Activated CD4-positive, alpha-beta T cell treated with anti-CD3 and anti-CD28 coated beads, Interleukin-2, amount 50 U/mL, for 16 hours (primary cell): ENCODE results near the gene LINS1.

Experiments
- DNase-seq: peaks from one replicate; pipeline ENCODE4 v3.0.0-alpha.2; 2020

The LINS1 gene

GRCh38 chr15:100544946-100545345, 57.0 kb downstream of the LINS1 start:
- DNase-seq: no peak

- DNase-seq: no peak
Observed at GRCh38 chr15:100544338-100544841, 57.6 kb downstream of the LINS1 start.

GRCh38 chr15:100542290-100542689, 59.7 kb downstream of the LINS1 start:
- no peak for DNase-seq

GRCh38 chr15:100537331-100537730, 64.7 kb downstream of the LINS1 start:
- no peak for DNase-seq

GRCh38 chr15:100536733-100537132, 65.3 kb downstream of the LINS1 start:
- no peak for DNase-seq

- DNase-seq: no peak
Observed at GRCh38 chr15:100533886-100534285, 68.1 kb downstream of the LINS1 start.

GRCh38 chr15:100531823-100532327, 70.1 kb downstream of the LINS1 start:
- DNase-seq: no peak

- DNase-seq: no peak
Observed at GRCh38 chr15:100531204-100531603, 70.8 kb downstream of the LINS1 start.

GRCh38 chr15:100529556-100529955, 72.4 kb downstream of the LINS1 start:
- DNase-seq: no peak

- DNase-seq: no peak
Observed at GRCh38 chr15:100528833-100529428, 73.1 kb downstream of the LINS1 start, which contains the start of gene CERS3. Gene CERS3 (minus strand): TSS chr15:100528950. CDS start chr15:100501849, 27,101 bp downstream.

GRCh38 chr15:100526027-100526481, 75.9 kb downstream of the LINS1 start:
- no peak for DNase-seq

- DNase-seq: no peak
Observed at GRCh38 chr15:100525436-100525835, 76.5 kb downstream of the LINS1 start.

GRCh38 chr15:100524326-100524725, 77.7 kb downstream of the LINS1 start:
- DNase-seq: no peak

GRCh38 chr15:100521907-100522306, 80.1 kb downstream of the LINS1 start:
- DNase-seq: no peak

GRCh38 chr15:100520132-100520921, 81.7 kb downstream of the LINS1 start:
- DNase-seq: peak; percentile 11

- no peak for DNase-seq
Observed at GRCh38 chr15:100517846-100518245, 84.1 kb downstream of the LINS1 start.
